ENCODE data around the gene FANCC.

Gene FANCC

DNA sequence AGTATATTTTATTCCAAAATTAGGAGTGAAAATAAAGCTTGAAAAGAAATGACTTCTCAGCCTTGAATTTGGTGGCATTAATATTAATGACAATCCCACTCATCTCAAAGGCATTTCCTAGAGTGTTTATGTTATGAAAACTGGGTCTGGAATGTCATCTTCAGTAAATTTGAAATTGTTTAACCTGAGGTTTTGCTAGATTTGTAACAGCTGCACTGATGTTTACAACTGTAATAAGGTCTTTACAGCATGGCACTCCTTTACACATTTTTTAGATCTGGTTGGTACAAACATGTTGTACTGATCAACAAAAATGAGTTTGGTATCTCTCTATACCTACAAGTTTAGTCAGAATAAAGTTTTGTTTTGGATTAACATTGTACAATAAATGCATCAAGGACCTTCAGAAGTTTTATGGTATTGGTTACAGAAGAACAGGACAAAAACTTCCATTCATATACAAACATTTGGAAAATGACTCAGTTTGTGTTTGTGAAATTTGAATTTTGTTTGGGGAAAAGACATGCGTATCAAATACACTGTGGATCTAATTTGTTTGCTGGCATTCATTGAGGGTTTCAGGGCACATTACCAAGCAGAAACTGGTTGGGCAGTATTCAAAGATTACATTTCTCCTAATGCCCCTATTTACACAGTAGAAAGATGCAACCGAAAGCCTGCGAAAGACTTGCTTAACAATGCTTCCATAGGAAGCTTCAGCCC is 11.6 kb downstream of the FANCC start:
- H2BK5ac ChIP-seq (ENCODE audit: low read depth, low read length, poor library complexity, severe bottlenecking) = no peak overlapping the region
- peaks cover 28% of the 10 kb centered on the region for H3K79me1 ChIP-seq (replicated peaks; ENCODE audit: low read length, poor library complexity, severe bottlenecking)
- no peak for DNase-seq
- H3K27me3 ChIP-seq (ENCODE audit: control insufficient read depth in 1 of 2, insufficient read depth in 1 of 2, low read length in 2 of 2) = no peaks in the 10 kb centered on the region
- H3K18ac ChIP-seq (ENCODE audit: low read depth in 1 of 2, low read length in 2 of 2) = peak overlapping the region in 1 of 2 experiments; percentile 40
- H2BK120ac ChIP-seq (ENCODE audit: low read depth, low read length) = no peak overlapping the region
- H3K4me2 ChIP-seq (ENCODE audit: low read length, poor library complexity, severe bottlenecking) = no peak overlapping the region
- peaks cover 6% of the 10 kb centered on the region for H3K4me1 ChIP-seq (ENCODE audit: control insufficient read depth, insufficient read depth, low read depth, low read length)
- H2BK15ac ChIP-seq (ENCODE audit: low read depth, poor library complexity, severe bottlenecking) = no peak overlapping the region
- no peak overlapping the region for H2BK12ac ChIP-seq (ENCODE audit: low read length in 2 of 2)
- H3K14ac ChIP-seq (ENCODE audit: low read length in 2 of 2) = no peak overlapping the region
- no peaks in the 10 kb centered on the region for H3K9me3 ChIP-seq (ENCODE audit: control insufficient read depth, low read length)
- no peak overlapping the region for H3K4me3 ChIP-seq (ENCODE audit: insufficient read depth in 1 of 2, low read depth in 1 of 2, low read length in 2 of 2)
- H4K8ac ChIP-seq (ENCODE audit: low read length) = no peak overlapping the region
- H3K4ac ChIP-seq (ENCODE audit: low read depth in 1 of 2, low read length in 2 of 2) = no peak overlapping the region
- no peak overlapping the region for H3K9ac ChIP-seq (ENCODE audit: low read length)
- no peak overlapping the region for H2AK5ac ChIP-seq (ENCODE audit: low read length, severe bottlenecking)
- H4K91ac ChIP-seq (ENCODE audit: low read length) = no peak overlapping the region
- no peaks in the 10 kb centered on the region for H3K36me3 ChIP-seq (ENCODE audit: control insufficient read depth in 1 of 2, insufficient read depth in 2 of 2, low read depth in 1 of 2, low read length in 2 of 2)
- H3K27ac ChIP-seq (ENCODE audit: low read length, poor library complexity, severe bottlenecking) = no peak overlapping the region
- H2AFZ ChIP-seq (ENCODE audit: low read depth, low read length) = no peak overlapping the region
- 69% methylated on average over 3 of the region's 3 CpGs for WGBS
- H3K23ac ChIP-seq (ENCODE audit: low read length in 2 of 2) = no peak overlapping the region

DNA sequence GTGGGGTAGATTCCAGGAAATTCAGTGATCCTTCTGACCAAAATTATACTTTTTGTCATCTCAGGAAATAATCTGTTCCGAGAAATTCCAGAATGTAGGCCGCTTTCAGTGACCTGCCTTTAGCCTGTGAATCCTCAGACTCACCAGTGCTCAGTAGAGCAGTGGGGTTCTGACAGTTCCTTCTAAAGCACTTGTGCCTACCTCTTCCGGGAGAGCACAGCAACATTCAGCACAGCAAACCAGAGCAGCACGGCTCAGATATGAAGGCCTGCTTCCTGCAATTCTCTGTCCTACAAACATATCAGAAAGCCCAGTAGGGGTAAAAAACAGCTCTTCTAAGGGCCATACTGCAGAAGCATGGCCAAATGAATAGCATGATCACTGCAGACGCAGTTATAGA is 15.0 kb downstream of the FANCC start:
- no peak overlapping the region for H2AK5ac ChIP-seq (ENCODE audit: low read length, severe bottlenecking)
- no peaks in the 10 kb centered on the region for H3K36me3 ChIP-seq (ENCODE audit: control insufficient read depth in 1 of 2, insufficient read depth in 2 of 2, low read depth in 1 of 2, low read length in 2 of 2)

DNA sequence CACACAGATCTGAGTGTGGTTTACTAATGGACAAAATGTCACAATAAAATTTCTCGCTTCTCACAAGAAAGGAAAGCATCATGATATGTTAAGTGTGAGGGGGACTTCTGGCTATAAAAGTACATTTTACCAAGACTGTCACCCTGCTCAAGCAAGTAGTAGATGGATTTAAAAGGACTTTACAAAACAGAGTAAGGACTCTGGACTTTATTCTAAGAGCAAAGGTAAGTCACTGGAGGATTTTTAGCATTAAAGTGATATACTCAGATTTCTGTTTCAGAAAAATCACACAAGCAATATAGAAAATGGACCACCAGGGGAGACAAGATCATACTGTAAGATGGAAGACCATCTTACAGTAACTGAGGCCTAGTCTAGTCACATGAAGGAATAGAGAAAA is 19.7 kb downstream of the FANCC start:
- H3K23ac ChIP-seq (ENCODE audit: low read length in 2 of 2) = no peak overlapping the region
- no peak overlapping the region for H3K14ac ChIP-seq (ENCODE audit: low read length in 2 of 2)
- no peak overlapping the region for H3K4ac ChIP-seq (ENCODE audit: low read depth in 1 of 2, low read length in 2 of 2)
- H3K79me1 ChIP-seq (replicated peaks; ENCODE audit: low read length, poor library complexity, severe bottlenecking) = peaks cover 26% of the 10 kb centered on the region
- H3K4me2 ChIP-seq (ENCODE audit: low read length, poor library complexity, severe bottlenecking) = no peak overlapping the region
- H4K8ac ChIP-seq (ENCODE audit: low read length) = no peak overlapping the region
- H2AK5ac ChIP-seq (ENCODE audit: low read length, severe bottlenecking) = no peak overlapping the region
- no peak overlapping the region for H3K9ac ChIP-seq (ENCODE audit: low read length)
- H3K9me3 ChIP-seq (ENCODE audit: control insufficient read depth, low read length) = no peaks in the 10 kb centered on the region
- no peak for DNase-seq
- no peaks in the 10 kb centered on the region for H3K36me3 ChIP-seq (ENCODE audit: control insufficient read depth in 1 of 2, insufficient read depth in 2 of 2, low read depth in 1 of 2, low read length in 2 of 2)
- no peaks in the 10 kb centered on the region for H3K27me3 ChIP-seq (ENCODE audit: control insufficient read depth in 1 of 2, insufficient read depth in 1 of 2, low read length in 2 of 2)
- no peak overlapping the region for H2BK5ac ChIP-seq (ENCODE audit: low read depth, low read length, poor library complexity, severe bottlenecking)
- H4K91ac ChIP-seq (ENCODE audit: low read length) = no peak overlapping the region
- no peak overlapping the region for H2AFZ ChIP-seq (ENCODE audit: low read depth, low read length)
- no peak overlapping the region for H3K18ac ChIP-seq (ENCODE audit: low read depth in 1 of 2, low read length in 2 of 2)
- no peak overlapping the region for H3K4me3 ChIP-seq (ENCODE audit: insufficient read depth in 1 of 2, low read depth in 1 of 2, low read length in 2 of 2)
- H3K27ac ChIP-seq (ENCODE audit: low read length, poor library complexity, severe bottlenecking) = no peak overlapping the region
- no peak overlapping the region for H2BK120ac ChIP-seq (ENCODE audit: low read depth, low read length)
- H3K4me1 ChIP-seq (ENCODE audit: control insufficient read depth, insufficient read depth, low read depth, low read length) = peaks cover 8% of the 10 kb centered on the region
- 100% methylated on average over 1 of the region's 1 CpG for WGBS
- no peak overlapping the region for H2BK12ac ChIP-seq (ENCODE audit: low read length in 2 of 2)
- no peak overlapping the region for H2BK15ac ChIP-seq (ENCODE audit: low read depth, poor library complexity, severe bottlenecking)

More for the DNA sequence above, 15.0 kb downstream of the FANCC start:
- H3K9ac ChIP-seq (ENCODE audit: low read length) = no peak overlapping the region
- H2BK5ac ChIP-seq (ENCODE audit: low read depth, low read length, poor library complexity, severe bottlenecking) = no peak overlapping the region
- WGBS = 82% methylated on average over 4 of the region's 5 CpGs
- no peak overlapping the region for H3K4me2 ChIP-seq (ENCODE audit: low read length, poor library complexity, severe bottlenecking)
- no peak overlapping the region for H4K91ac ChIP-seq (ENCODE audit: low read length)
- no peak overlapping the region for H2BK12ac ChIP-seq (ENCODE audit: low read length in 2 of 2)
- H3K79me1 ChIP-seq (replicated peaks; ENCODE audit: low read length, poor library complexity, severe bottlenecking) = peaks cover 20% of the 10 kb centered on the region
- H4K8ac ChIP-seq (ENCODE audit: low read length) = no peak overlapping the region
- H3K27ac ChIP-seq (ENCODE audit: low read length, poor library complexity, severe bottlenecking) = no peak overlapping the region
- no peak overlapping the region for H3K4me3 ChIP-seq (ENCODE audit: insufficient read depth in 1 of 2, low read depth in 1 of 2, low read length in 2 of 2)
- no peak for DNase-seq
- no peaks in the 10 kb centered on the region for H3K27me3 ChIP-seq (ENCODE audit: control insufficient read depth in 1 of 2, insufficient read depth in 1 of 2, low read length in 2 of 2)
- no peaks in the 10 kb centered on the region for H3K9me3 ChIP-seq (ENCODE audit: control insufficient read depth, low read length)
- no peak overlapping the region for H2BK120ac ChIP-seq (ENCODE audit: low read depth, low read length)
- peaks cover 10% of the 10 kb centered on the region for H3K4me1 ChIP-seq (ENCODE audit: control insufficient read depth, insufficient read depth, low read depth, low read length)
- H3K14ac ChIP-seq (ENCODE audit: low read length in 2 of 2) = no peak overlapping the region
- H2AFZ ChIP-seq (ENCODE audit: low read depth, low read length) = no peak overlapping the region
- no peak overlapping the region for H3K23ac ChIP-seq (ENCODE audit: low read length in 2 of 2)
- H2BK15ac ChIP-seq (ENCODE audit: low read depth, poor library complexity, severe bottlenecking) = no peak overlapping the region
- H3K18ac ChIP-seq (ENCODE audit: low read depth in 1 of 2, low read length in 2 of 2) = peak overlapping the region in 1 of 2 experiments; percentile 22
- H3K4ac ChIP-seq (ENCODE audit: low read depth in 1 of 2, low read length in 2 of 2) = no peak overlapping the region

DNA sequence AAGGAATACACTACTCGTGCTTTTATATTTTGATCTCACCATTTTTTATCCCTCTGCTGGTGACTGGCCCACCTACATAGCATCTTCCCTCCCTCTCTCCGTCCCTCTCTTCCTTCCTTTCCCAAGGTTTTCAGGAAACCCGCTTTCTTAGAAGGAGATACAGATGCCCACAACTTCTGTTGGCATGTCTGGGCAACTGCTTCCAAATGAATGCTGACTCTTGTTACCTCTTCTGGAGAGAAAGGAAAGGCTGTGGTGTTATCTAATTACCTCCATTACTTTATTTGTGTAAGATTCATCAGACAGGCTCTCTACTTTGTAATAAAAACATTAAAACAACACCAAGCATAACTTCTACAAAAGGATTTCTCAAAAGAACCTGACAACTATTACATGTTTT is 20.2 kb downstream of the FANCC start:
- H4K8ac ChIP-seq (ENCODE audit: low read length) = no peak overlapping the region
- no peak overlapping the region for H4K91ac ChIP-seq (ENCODE audit: low read length)
- H3K9ac ChIP-seq (ENCODE audit: low read length) = no peak overlapping the region
- no peaks in the 10 kb centered on the region for H3K9me3 ChIP-seq (ENCODE audit: control insufficient read depth, low read length)
- no peak for DNase-seq
- no peak overlapping the region for H3K27ac ChIP-seq (ENCODE audit: low read length, poor library complexity, severe bottlenecking)
- no peaks in the 10 kb centered on the region for H3K27me3 ChIP-seq (ENCODE audit: control insufficient read depth in 1 of 2, insufficient read depth in 1 of 2, low read length in 2 of 2)
- H3K36me3 ChIP-seq (ENCODE audit: control insufficient read depth in 1 of 2, insufficient read depth in 2 of 2, low read depth in 1 of 2, low read length in 2 of 2) = peaks cover 0 to 2% of the 10 kb centered on the region in 2 experiments
- H3K4me2 ChIP-seq (ENCODE audit: low read length, poor library complexity, severe bottlenecking) = no peak overlapping the region
- H3K14ac ChIP-seq (ENCODE audit: low read length in 2 of 2) = no peak overlapping the region
- no peak overlapping the region for H2BK12ac ChIP-seq (ENCODE audit: low read length in 2 of 2)
- peaks cover 8% of the 10 kb centered on the region for H3K4me1 ChIP-seq (ENCODE audit: control insufficient read depth, insufficient read depth, low read depth, low read length)
- peak overlapping the region; percentile 49 for H2AK5ac ChIP-seq (ENCODE audit: low read length, severe bottlenecking)
- H3K4ac ChIP-seq (ENCODE audit: low read depth in 1 of 2, low read length in 2 of 2) = no peak overlapping the region
- no peak overlapping the region for H2AFZ ChIP-seq (ENCODE audit: low read depth, low read length)
- H2BK120ac ChIP-seq (ENCODE audit: low read depth, low read length) = no peak overlapping the region
- no peak overlapping the region for H3K23ac ChIP-seq (ENCODE audit: low read length in 2 of 2)
- 82% methylated on average over 2 of the region's 3 CpGs for WGBS
- H3K4me3 ChIP-seq (ENCODE audit: insufficient read depth in 1 of 2, low read depth in 1 of 2, low read length in 2 of 2) = no peak overlapping the region
- H3K79me1 ChIP-seq (replicated peaks; ENCODE audit: low read length, poor library complexity, severe bottlenecking) = peaks cover 27% of the 10 kb centered on the region
- peak overlapping the region; percentile 2 to 11 for H3K18ac ChIP-seq (ENCODE audit: low read depth in 1 of 2, low read length in 2 of 2)
- no peak overlapping the region for H2BK15ac ChIP-seq (ENCODE audit: low read depth, poor library complexity, severe bottlenecking)
- H2BK5ac ChIP-seq (ENCODE audit: low read depth, low read length, poor library complexity, severe bottlenecking) = no peak overlapping the region

Measured in mesenchymal stem cell (in vitro differentiated cells and primary cell).